ENCODE results near the gene PARD6G.

DNA sequence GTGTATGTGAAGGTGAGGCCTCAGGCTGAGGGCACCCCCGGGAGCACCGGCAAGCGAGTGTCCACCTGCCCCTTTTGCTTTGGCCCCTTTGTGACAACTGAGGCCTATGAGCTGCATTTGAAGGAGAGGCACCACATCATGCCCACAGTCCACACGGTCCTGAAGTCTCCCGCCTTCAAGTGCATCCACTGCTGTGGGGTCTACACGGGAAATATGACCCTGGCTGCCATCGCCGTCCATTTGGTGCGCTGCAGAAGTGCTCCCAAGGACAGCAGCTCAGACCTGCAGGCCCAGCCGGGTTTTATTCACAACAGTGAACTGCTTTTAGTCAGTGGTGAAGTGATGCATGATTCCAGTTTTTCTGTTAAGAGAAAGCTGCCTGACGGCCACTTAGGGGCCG is 109.3 kb downstream of the PARD6G start:
- no peak for TF ChIP-seq EZH2 (IDR thresholded peaks at IDR 0.05; ENCODE audit: low read length, missing control alignments)
- TF ChIP-seq, protein P1, sequence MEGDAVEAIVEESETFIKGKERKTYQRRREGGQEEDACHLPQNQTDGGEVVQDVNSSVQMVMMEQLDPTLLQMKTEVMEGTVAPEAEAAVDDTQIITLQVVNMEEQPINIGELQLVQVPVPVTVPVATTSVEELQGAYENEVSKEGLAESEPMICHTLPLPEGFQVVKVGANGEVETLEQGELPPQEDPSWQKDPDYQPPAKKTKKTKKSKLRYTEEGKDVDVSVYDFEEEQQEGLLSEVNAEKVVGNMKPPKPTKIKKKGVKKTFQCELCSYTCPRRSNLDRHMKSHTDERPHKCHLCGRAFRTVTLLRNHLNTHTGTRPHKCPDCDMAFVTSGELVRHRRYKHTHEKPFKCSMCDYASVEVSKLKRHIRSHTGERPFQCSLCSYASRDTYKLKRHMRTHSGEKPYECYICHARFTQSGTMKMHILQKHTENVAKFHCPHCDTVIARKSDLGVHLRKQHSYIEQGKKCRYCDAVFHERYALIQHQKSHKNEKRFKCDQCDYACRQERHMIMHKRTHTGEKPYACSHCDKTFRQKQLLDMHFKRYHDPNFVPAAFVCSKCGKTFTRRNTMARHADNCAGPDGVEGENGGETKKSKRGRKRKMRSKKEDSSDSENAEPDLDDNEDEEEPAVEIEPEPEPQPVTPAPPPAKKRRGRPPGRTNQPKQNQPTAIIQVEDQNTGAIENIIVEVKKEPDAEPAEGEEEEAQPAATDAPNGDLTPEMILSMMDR (conservative IDR thresholded peaks at IDR 0.05 in 1 of 2, IDR thresholded peaks at IDR 0.05 in 1 of 2; ENCODE audit: low read depth in 1 of 2, low read length in 2 of 2): no peak

Data from fibroblast of lung (primary cell).